NCI-H748 (cell line): Measurements from ENCODE around the gene GMFB.

Experiments
- DNase-seq: peaks from one replicate; lab custom pipeline; 2025; ENCODE audit not compliant: unreplicated experiment; lab: John Stamatoyannopoulos, UW

Gene GMFB

DNA sequence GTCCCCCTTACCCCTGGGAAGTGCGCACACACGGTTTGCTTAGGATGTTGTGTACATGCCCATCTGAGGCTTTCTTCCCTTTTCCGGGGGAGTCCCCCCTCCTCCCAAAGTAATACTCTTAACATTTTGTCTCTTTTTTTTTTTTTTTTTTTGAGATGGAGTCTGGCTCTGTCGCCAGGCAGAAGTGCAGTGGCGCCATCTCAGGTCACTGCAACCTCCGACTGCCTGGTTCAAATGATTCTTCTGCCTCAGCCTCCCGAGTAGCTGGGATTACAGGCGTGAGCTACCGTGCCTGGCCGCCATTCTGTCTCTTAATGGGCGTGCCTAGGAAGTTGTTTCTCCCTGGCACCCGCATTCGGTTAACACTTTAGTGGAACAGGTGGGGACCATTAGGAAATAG, 4.5 kb upstream of the GMFB start:
- peak; percentile 17 for DNase-seq

DNA sequence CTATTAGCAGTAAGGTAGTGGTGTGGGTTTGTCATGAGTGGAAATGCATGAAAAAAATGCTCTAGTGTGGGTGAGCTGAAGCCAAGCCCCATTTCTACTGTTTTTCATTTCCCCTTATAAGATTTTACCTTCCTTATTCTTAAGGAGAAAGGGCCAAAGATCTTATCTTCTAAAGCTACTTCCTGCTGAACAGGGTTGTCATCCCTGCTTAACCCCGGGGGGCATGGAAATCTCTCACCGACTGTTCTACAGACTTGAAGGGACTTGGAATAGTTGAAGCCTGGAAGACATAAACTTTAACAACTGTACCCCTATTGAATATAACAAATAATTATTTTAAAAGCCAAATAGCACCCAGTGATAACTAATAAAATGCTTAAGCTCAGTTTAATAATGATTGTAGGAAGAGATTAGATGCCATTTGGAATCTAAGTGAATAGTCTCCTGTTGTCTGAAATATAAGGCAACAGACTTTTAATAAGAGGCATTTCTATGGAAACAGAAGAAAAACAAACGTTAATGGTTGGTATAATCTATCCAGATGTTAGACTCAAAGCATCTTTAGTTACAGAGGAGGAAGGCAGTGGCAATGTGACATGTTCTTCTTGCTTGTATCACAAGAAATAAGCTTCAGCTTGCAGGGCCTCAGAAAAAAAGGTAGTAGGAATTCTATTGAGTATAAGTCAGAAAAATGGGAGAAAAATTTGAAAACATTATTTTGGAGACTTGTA, 1.8 kb upstream of the GMFB start:
- DNase-seq = no peak

DNA sequence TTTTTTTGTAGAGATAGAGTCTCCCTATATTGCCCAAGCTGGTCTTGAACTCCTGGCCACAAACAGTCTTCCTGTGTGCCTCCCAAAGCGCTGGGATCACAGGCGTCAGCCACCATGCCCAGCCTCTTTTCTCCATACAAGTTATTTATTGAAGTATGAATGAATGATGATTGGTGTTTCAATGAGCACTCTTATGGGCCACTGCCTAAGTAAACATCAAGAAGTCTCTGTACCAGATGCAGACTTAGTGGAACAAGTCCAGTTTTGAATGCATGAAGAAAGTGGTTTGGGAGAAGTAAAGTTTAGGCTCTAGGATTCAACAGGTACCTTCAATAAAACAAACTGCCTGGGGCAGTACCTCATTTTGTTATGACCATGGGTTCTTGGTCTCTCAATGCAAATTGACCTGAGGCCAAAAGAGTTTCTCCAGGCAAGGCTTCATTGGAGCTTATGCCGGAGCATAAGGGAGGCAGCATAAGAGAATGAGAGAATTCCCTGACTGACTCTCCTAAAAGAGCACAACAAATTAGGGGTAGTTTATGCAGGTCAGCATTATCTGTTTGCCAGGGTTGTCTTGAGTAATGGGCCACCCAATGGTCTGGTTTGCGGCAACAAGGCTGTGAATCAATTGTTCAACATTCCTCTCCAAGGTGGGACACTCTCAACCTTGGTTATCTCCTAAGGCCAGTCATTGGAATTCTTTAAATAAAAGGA, 1.1 kb upstream of the GMFB start:
- DNase-seq = no peak

DNA sequence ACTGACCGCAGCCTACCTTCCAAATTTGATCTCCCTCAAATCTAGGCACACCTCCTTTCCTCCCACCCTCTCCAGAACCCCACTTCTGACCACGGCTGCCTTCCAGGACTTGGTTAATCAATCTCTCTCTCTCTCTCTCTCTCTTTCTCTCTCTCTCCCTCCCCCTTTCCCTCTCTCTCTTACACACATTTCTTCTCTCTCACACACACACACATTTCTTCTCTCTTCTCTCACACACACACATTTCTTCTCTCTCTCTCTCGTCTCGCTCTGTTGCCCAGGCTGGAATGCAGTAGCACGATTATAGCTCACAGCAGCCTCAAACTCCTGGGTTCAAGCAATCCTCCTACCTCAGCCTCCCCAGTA, 521 bp upstream of the GMFB start:
- no peak for DNase-seq

DNA sequence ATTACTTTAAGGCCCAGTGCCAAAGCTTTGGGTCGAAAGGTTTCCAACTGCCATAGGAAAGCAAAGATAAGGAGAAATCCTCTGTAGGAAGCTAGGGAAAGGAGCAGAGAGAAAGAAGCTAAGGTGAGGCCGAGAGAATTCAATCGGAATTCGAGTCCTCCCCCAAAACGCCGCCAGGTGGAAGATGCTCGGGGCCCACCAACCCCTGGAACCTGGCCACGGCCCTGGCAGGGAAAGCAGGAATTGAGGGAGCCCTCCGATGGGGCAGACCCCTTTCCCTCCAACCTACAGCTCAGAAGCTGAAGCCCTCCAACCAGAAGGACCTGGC, 498 bp downstream of the GMFB start:
- no peak for DNase-seq

DNA sequence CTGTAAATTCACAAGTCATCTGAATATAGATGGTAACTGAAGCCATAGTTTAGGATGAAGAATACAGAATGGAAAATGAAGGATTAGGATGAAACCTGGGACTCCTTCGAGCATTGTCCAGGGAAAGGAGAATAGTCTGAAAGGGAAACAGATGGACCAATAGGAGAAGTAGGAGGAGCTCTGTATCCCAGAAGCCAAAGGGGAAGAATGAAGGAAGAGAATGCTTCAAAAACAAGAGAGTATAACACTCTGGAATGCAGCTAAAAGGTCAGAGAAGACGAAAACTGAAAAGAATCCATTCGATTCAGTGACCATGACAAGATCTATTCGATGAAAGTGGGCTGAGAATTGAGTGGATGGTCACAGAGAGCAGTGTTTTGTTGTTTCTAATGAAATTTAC, 1.0 kb downstream of the GMFB start:
- DNase-seq = peak; percentile 8

DNA sequence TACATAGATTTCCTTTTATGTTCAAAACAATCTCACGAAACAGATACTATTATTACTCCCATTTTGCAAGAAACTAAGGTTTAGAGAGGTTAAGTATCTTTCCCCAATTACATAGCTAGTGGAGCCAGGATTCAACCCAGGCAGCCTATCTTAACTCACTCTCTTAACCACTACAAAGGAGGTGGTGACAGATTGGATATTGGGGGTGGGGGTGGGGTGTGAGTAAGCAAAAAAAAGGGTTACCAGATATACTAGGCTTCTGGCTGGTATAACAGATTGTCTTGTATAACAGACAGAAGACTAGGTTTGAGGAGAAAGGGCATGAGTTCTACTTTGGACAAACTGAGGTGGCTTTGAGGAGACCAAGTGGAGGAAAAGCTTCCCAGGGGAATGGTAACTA, 2.1 kb downstream of the GMFB start:
- no peak for DNase-seq

DNA sequence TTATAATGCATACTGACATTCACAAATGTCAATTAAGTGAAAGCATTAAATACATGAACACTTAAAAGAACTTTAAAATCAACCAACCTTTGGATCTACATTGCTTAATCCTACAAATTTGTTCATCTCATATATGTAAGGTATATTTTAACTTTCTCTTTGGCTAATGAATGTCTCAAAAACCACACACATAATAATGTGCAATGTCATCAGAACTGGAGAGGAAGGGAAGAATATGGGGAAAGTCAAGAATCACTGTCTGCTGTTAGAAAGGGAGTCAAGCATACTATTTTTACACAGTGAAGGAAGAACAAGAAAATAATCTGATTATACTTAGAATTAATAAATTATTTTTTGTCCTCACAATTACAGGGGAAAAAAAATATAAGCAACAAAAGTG, 4.9 kb downstream of the GMFB start:
- no peak for DNase-seq

DNA sequence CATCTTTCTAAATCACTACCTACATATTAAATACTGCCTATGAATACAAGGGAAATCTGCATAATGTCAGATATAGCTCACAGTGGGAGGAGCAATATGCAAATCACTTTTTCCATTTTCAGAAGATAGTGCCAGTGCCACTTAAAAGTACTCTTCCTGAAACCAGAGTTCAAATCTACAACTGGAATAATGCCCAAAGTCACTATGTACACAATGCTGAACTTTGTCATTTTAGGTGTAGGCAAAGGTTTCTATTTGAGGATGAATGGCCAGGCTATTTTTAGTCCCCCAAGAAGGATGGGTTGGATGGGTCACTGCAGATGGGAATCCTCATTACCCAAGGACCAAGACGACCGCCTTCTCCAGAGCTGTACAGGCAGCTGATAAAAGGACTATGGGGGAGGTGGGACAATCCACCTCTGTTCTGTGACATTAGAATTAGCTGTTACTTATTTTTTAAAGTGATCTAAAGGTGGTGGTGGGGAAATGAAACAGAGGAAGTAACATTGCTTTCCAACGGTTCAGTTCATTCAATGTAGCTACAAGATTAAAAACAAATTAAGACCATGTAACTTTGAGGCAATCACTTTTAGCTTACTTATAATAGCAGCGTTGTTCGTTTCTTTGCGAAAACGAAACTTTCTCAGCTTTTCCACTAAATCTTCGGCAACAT, 5.6 kb downstream of the GMFB start:
- no peak for DNase-seq

DNA sequence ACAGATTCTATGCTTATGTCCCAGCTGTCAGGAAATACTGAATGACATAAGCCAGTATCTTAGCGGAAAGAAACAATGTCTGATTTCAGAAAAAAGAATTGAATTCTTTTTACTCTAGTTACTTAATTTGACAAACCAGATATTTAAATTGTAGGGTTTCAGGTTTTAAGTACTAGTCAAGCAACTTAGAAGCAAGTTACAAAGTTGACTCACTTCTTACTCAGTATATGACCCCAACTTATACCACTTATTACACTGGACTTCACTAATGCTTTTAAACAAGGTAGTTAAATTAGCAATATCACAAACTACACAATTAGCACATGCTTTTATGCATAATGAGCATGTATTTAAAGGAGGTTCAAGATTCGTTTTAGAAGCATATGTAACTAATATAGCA, 7.1 kb downstream of the GMFB start:
- no peak for DNase-seq

DNA sequence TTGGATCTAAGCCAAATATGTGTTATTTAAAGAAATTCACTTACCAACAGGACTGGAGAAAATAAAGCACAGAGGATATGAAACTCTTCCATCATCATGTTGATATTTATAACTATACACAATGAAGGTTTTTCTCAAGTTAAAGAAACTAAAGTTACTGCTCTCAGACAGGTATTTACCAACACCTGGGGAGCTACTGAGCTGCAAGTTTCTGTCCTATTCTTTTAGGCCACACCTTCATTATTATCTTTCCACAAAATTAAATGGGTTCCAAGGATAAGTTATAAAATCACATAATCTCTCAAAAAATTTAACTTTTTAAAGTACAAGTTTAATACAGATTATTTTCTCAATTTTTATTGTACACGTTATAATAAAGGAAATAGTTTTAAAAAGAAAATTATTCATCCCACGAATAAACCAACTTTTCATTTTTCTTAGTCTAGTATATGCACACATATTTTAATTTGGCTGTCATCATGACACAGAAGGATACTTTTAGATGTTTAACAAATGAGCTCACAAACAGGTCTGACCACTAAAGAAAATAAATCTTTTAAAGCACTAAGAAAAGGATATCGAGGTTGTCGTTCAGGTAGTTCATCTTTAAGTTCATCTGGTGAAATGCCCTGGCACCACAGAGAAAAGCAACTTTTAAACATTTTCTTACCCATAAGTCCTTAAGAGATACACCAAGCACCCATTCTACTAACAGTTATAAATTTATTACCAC, 7.8 kb downstream of the GMFB start:
- no peak for DNase-seq

DNA sequence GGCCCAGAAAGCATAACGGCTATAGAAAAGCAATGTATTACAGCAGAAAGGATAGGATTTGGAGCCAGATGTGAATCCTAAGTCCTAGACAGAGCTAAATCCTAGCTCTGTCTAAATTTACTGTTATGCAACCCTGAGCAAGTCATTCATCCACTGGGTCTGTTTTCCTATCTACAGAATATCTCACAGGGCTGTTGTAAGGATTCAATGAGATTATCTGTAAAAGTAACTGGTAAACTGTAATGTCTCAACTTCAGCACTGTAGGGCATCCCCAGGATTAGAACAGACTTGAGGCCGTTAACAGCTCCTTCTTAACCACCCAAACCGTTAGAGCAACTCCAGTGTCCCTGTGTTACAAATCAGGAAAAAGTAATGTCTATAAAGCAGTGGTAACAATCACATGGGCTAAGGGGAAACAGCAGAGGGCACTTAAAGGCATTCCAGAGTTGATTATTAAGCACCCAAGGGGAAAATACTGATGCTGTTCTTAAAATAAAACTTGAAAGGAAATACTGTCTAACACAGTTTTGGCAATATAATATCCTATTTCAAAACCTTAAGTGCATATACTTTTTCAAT, 10.1 kb downstream of the GMFB start:
- no peak for DNase-seq

DNA sequence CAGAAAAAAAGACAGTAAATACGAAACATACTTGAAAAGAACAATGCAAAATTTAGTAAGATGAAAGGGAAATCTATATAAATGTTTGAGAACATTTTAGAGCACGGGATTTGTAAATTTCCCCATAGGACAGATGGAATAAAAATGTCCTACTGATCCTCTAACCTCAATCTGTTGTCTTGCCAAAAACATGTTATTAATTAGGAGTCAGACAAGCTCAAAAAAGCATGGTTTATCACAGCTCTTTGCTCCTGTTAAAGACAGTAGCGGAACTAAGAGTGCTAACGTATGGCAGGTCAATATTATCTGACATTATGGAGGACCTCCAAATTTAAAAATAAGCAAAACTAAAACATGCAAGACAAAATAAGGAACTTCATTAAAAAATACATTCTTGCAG, 12.9 kb downstream of the GMFB start:
- DNase-seq = no peak

DNA sequence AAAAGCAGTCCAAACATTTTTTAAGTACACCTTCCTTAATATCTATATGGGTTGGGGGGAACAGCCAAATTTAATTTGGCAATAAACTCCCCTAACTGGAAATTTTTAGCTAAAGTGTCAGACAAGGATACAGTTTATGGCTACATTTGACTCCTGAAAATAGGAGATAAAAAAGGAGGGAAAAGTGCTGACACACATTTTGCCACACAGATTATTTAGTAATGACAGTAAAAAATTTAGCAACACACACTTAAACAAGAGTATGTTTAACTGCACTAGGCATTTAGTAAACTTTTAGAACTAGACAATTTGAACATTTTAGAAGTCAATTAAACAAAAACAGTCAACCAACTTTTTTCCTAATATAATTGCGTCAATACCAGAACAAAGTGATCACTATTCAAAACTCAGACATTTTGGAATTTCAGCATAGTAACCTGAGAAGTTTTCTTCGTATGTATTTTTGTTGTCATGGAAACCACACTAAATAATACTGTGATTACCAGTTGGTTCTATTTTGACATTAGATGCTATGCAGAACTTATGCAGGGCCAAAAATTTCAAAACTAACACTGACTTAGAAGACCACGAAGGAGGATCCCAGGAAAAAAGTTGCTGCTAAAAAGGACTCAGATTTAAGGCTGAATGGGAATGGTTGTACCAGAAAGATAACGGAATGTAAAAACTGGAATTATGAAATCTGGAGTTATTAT, 13.4 kb downstream of the GMFB start:
- DNase-seq = no peak

DNA sequence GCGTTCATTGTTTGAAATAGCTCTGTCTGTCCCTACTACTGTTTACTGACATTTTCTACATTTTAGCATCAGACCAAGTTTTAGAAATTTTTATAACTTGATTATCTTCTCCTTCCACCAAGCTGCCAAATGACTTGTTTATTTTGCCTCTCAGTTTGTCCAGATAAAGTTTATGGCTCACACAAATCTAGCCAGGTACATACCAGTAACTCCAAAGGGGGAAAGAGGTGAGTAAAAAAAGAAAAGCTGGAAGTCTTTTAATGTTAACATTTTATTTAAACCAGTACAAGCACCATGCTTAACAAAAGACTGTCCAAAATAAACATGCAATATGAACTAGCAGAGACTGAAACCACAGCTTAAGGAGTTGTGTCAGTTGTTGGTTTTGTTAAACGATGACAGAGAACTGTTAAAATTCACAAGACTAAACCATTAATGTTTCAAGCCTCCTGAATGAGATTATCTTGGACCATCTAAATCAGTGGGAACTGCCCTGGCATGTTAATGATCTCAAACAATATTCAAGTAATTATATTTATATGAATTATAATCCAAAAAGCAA, 14.5 kb downstream of the GMFB start:
- DNase-seq = no peak

DNA sequence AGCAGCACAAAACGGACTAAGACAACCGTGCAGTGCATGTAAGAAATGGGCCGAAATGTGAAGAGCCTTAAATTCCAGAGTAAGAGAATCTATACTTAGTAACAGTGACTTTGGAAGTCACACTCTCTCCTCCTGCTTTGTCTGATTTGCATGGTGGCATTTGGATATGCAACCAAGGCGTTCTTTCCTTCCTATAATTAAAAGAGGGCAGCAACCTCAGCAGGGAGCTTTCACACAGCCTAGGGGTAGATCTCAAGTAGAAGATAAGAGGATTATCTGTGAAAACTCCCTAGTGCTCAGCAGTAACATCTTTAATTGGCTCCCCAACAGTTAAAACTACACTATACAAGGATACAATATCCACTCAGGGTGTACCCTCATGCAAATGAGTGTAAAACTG, 16.5 kb downstream of the GMFB start:
- no peak for DNase-seq

DNA sequence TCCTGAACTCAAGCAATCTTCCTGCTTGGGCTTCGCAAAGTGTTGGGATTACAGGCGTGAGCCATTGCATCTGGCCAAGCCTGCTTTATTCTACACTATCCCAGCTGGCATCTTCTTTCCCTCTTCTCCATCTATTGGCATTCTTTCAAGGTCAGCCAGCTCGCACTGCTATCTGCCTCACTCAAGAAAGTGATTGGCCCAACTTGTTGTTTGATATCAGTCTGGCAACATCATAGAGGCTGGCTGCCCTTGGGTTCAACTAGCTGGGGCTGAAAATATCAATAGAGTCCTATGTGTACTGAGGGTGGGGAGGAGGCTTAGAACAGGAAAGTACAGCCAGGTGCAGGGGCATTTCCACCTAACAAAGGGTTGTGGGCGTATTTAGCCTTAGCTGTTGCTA, 17.1 kb downstream of the GMFB start:
- DNase-seq = no peak

DNA sequence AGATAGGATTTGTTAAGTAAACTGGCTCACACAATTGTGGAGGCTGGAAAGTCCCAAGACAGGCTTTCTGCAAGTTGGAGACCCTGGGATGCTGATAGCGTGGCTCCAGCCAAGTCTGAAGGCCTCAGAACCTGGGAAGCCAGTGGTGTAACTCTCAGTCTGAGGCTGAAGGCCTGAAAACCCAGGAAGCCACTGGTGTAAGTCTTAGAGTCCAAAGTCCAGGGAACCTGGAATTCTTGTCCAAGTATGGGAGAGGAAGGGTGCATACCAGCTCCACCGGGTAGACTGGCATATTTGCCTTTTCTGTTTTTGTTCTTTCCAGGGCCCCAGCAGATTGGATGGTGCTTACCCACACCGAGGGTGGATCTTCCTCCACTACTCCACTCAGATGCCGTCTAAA, 18.1 kb downstream of the GMFB start:
- no peak for DNase-seq

DNA sequence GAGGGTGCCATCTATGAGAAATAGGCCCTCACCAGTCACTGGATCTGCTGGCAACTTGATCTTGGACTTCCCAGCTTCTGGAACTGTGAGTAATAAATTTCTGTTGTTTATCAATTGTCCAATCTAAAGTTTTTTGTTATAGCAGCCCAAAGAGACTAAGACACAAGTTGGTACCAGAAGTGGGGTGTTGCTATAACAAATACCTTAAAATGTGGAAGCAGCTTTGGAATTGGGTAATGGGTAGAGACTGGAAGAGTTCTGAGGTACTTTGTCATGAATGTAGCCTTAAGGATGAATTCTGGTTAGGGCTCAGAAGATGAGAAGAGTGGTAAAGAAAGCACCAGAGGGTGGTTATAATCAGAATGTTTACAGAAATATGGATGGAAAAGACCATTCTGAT, 21.5 kb downstream of the GMFB start:
- DNase-seq = no peak

DNA sequence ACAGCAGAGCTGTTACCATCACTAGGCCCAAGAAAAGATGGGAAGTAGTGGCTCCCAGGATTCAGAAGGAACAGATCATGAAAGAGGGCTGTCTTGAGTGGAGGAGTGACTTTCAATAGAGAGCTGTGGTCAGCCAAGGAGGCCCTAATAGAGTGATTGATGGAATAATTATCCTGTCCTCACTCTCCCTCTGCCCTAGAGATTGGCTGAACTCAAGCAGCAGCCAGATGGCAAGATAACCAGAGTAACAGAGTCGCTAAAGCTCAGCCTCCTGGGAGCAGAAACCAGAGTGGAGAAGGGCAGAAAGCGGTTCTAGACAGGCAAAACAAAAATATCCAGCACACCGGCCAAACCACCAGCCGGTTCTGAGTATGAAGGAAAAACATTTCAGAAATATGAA, 23.1 kb downstream of the GMFB start:
- no peak for DNase-seq

DNA sequence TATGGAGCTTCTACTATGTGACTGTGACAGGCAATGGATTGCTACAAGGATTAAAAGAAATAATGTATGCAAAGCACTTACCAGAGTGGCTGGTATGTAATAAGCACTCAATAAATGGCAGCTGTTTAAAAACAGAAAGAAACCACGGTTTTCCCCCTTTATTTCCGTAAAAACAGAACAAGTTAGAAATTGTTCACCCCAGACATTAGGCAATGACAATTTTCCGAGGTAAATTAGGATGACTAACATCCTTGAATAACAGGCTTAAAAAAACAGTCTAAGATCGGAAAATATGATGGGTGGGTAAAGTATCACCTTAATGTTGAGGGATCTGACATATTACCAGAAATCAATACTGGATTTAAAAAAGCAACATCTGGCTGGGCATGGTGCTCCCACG, 26.7 kb downstream of the GMFB start:
- no peak for DNase-seq
